Liver (tissue), 9 donors: ENCODE measurements around the gene PKD1L1. TPM values are rescaled to one million over a fixed set of nuclear protein-coding genes. Genes with fewer than 3 reads are reported as not detected.

Source experiments
- DNase-seq: peaks from one replicate; pipeline ENCODE4 v3.0.0-alpha.2; 2017; ENCODE audit warnings: low spot score
- H3K27ac ChIP-seq, 2 donors: one replicate each; pipeline ENCODE4 v1.7.0; 2013; ENCODE audit warnings: inconsistent platforms in 2 of 2, low read length in 2 of 2, control low read depth in 1 of 2, low read depth in 1 of 2, mild to moderate bottlenecking in 1 of 2
- H3K27me3 ChIP-seq, 4 donors: one replicate each; pipeline versions ENCODE4 v1.6.1 to v1.7.0; 2013; ENCODE audit warnings: low read length in 3 of 4, inconsistent platforms in 1 of 4, mild to moderate bottlenecking in 1 of 4, moderate library complexity in 1 of 4; ENCODE audit not compliant: control insufficient read depth in 4 of 4, insufficient read depth in 4 of 4
- H3K36me3 ChIP-seq, 4 donors: one replicate each; pipeline versions ENCODE4 v1.6.1 to v1.7.0; 2013; ENCODE audit warnings: low read length in 3 of 4, mild to moderate bottlenecking in 3 of 4, low read depth in 1 of 4, moderate library complexity in 1 of 4; ENCODE audit not compliant: control insufficient read depth in 4 of 4, insufficient read depth in 3 of 4
- H3K4me1 ChIP-seq, 4 donors: one replicate each; pipeline versions ENCODE4 v1.6.1 to v1.7.0; 2013; ENCODE audit warnings: low read length in 3 of 4, mild to moderate bottlenecking in 3 of 4, moderate library complexity in 1 of 4; ENCODE audit not compliant: control insufficient read depth in 4 of 4, insufficient read depth in 4 of 4
- H3K4me3 ChIP-seq, 3 donors: one replicate each; pipeline versions ENCODE4 v1.6.1 to v1.7.0; 2013; ENCODE audit warnings: low read length in 3 of 3, control low read depth in 1 of 3, low read depth in 1 of 3, mild to moderate bottlenecking in 1 of 3
- H3K9ac ChIP-seq, 2 donors: one replicate each; pipeline ENCODE4 v1.7.0; 2013; ENCODE audit warnings: low read length in 2 of 2, mild to moderate bottlenecking in 2 of 2, moderate library complexity in 2 of 2, control low read depth in 1 of 2, low read depth in 1 of 2
- H3K9me3 ChIP-seq, 4 donors: one replicate each; pipeline versions ENCODE4 v1.6.1 to v1.7.0; 2013; ENCODE audit warnings: low read length in 3 of 4; ENCODE audit not compliant: control insufficient read depth in 4 of 4
- EGR1 ChIP-seq, 2 donors: IDR thresholded peaks; 2 replicates each; pipeline ENCODE4 v1.6.1; 2016 to 2018; ENCODE audit warnings: antibody characterized with exemption in 2 of 2, low read depth in 2 of 2
- FOXA1 ChIP-seq: IDR thresholded peaks from 2 replicates; pipeline ENCODE4 v1.6.1; 2016; ENCODE audit warnings: antibody characterized with exemption
- FOXA2 ChIP-seq: IDR thresholded peaks from 2 replicates; pipeline ENCODE4 v1.6.1; 2016; ENCODE audit warnings: antibody characterized with exemption
- GABPA ChIP-seq, 2 donors: IDR thresholded peaks in 1 of 2; conservative IDR thresholded peaks in 1 of 2; 2 replicates each; pipeline ENCODE4 v1.6.1; 2016; ENCODE audit warnings: antibody characterized with exemption in 2 of 2, mild to moderate bottlenecking in 1 of 2, moderate library complexity in 1 of 2
- HNF4A ChIP-seq, 2 donors: conservative IDR thresholded peaks; 2 replicates each; pipeline ENCODE4 v1.6.1; 2016; ENCODE audit warnings: antibody characterized with exemption in 2 of 2, mild to moderate bottlenecking in 2 of 2
- HNF4G ChIP-seq: IDR thresholded peaks from 2 replicates; pipeline ENCODE4 v1.6.1; 2016; ENCODE audit warnings: antibody characterized with exemption
- JUND ChIP-seq, 2 donors: IDR thresholded peaks; 2 replicates each; pipeline ENCODE4 v1.6.1; 2016; ENCODE audit warnings: antibody characterized with exemption in 2 of 2
- NR2F2 ChIP-seq: IDR thresholded peaks from 2 replicates; pipeline ENCODE4 v1.6.1; 2016; ENCODE audit warnings: antibody characterized with exemption
- RAD21 ChIP-seq, 2 donors: IDR thresholded peaks; 2 replicates each; pipeline ENCODE4 v1.6.1; 2016; ENCODE audit warnings: antibody characterized with exemption in 2 of 2, mild to moderate bottlenecking in 2 of 2
- REST ChIP-seq: IDR thresholded peaks from 2 replicates; pipeline ENCODE4 v1.6.1; 2016; ENCODE audit warnings: antibody characterized with exemption, mild to moderate bottlenecking
- RXRA ChIP-seq, 2 donors: IDR thresholded peaks; 2 replicates each; pipeline ENCODE4 v1.6.1; 2017 to 2018; ENCODE audit warnings: antibody characterized with exemption in 2 of 2, mild to moderate bottlenecking in 1 of 2
- SP1 ChIP-seq: IDR thresholded peaks from 2 replicates; pipeline ENCODE4 v1.6.1; 2018; ENCODE audit warnings: antibody characterized with exemption, mild to moderate bottlenecking
- TAF1 ChIP-seq: conservative IDR thresholded peaks from 2 replicates; pipeline ENCODE4 v1.6.1; 2016; ENCODE audit warnings: antibody characterized with exemption, mild to moderate bottlenecking
- YY1 ChIP-seq: IDR thresholded peaks from 2 replicates; pipeline ENCODE4 v1.6.1; 2016; ENCODE audit warnings: antibody characterized with exemption, mild to moderate bottlenecking
- ZBTB33 ChIP-seq: IDR thresholded peaks from 2 replicates; pipeline ENCODE4 v1.6.1; 2016; ENCODE audit warnings: antibody characterized with exemption
- WGBS: extraction: QIAGEN DNeasy Blood & Tissue Kit; methylation state at CpG from one replicate; pipeline ENCODE4 v1.1.7; 2013; 5-methylcytosine and 5-hydroxymethylcytosine counted together
- polyA plus RNA-seq, 2 donors: library from polyadenylated mRNA; stranded (reverse) in 1 of 2; unstranded in 1 of 2; fragments of 200-250 nt in 1 of 2; fragments of >200 nt in 1 of 2; fragmentation: Nextera tagmentation in 1 of 2; extraction: Ambion mirVana in 1 of 2; gene quantifications; one replicate each; pipeline versions ENCODE4 v1.2.1 to v1.2.3, GENCODE V29; 2013 to 2015
- total RNA-seq, 2 donors: library from RNA; depleted of rRNA; stranded (reverse); fragments of >200 nt; gene quantifications; one replicate each; pipeline ENCODE4 v1.2.3, GENCODE V29; 2014
- TF ChIP-seq, protein P1 (sequence below): IDR thresholded peaks from 2 replicates; pipeline ENCODE4 v1.6.1; 2016; ENCODE audit warnings: antibody characterized with exemption
- donor health status: healthy.
- donor health status: healthy.
- donor health status: healthy.
- donor health status: healthy.
- donor health status: healthy.

The PKD1L1 gene
- total and polyA plus RNA-seq, 4 donors = 0.08 to 0.25 (median 0.11) TPM

GRCh38 chr7:47771336-47771989 is 176.8 kb downstream of the PKD1L1 start:
- 91% methylated on average over 5 of the region's 5 CpGs for WGBS
- Histone ChIP-seq H3K27ac (no peak overlapping the region), H3K9ac (no peak overlapping the region), H3K9me3 (no peaks in the 10 kb centered on the region), H3K27me3 (no peaks in the 10 kb centered on the region), H3K36me3 (no peaks in the 10 kb centered on the region), H3K4me3 (no peak overlapping the region), H3K4me1 (peaks cover 0 to 9% (median 7%) of the 10 kb centered on the region in 4 donors)
- TF ChIP-seq TAF1 = no peak
- TF ChIP-seq, protein P1, sequence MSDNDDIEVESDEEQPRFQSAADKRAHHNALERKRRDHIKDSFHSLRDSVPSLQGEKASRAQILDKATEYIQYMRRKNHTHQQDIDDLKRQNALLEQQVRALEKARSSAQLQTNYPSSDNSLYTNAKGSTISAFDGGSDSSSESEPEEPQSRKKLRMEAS = no peak
- TF ChIP-seq HNF4G = no peak
- no peak for TF ChIP-seq HNF4A (conservative IDR thresholded peaks at IDR 0.05)
- TF ChIP-seq FOXA1 = no peak
- TF ChIP-seq RXRA (IDR thresholded peaks at IDR 0.05) = no peak
- no peak for TF ChIP-seq REST
- no peak for DNase-seq

GRCh38 chr7:47766126-47766525 is 182.1 kb downstream of the PKD1L1 start:
- Histone ChIP-seq H3K4me3 (no peak overlapping the region), H3K27ac (no peak overlapping the region), H3K9ac (no peak overlapping the region), H3K36me3 (no peaks in the 10 kb centered on the region), H3K9me3 (no peaks in the 10 kb centered on the region), H3K27me3 (no peaks in the 10 kb centered on the region), H3K4me1 (peaks cover 4 to 22% (median 7%) of the 10 kb centered on the region in 4 donors)
- TF ChIP-seq NR2F2 = no peak
- no peak for TF ChIP-seq FOXA2
- no peak for TF ChIP-seq EGR1 (IDR thresholded peaks at IDR 0.05; ENCODE audit: low read depth in 2 of 2)
- TF ChIP-seq, protein P1 = no peak
- TF ChIP-seq JUND (IDR thresholded peaks at IDR 0.05) = no peak
- TF ChIP-seq SP1 = no peak
- TF ChIP-seq RAD21 (IDR thresholded peaks at IDR 0.05) = no peak
- no peak for TF ChIP-seq HNF4A (conservative IDR thresholded peaks at IDR 0.05)
- no peak for TF ChIP-seq GABPA (IDR thresholded peaks at IDR 0.05 in 1 of 2, conservative IDR thresholded peaks at IDR 0.05 in 1 of 2)
- no peak for DNase-seq
- 89% methylated on average over 7 of the region's 7 CpGs for WGBS

GRCh38 chr7:47765373-47765979 is 182.8 kb downstream of the PKD1L1 start:
- H3K4me3 ChIP-seq = no peak overlapping the region
- no peak for DNase-seq
- H3K9ac ChIP-seq = no peak overlapping the region
- no peaks in the 10 kb centered on the region for H3K27me3 ChIP-seq
- peaks cover 4 to 22% (median 7%) of the 10 kb centered on the region in 4 donors for H3K4me1 ChIP-seq
- WGBS = 87% methylated on average over 2 of the region's 2 CpGs
- H3K27ac ChIP-seq = no peak overlapping the region
- no peaks in the 10 kb centered on the region for H3K9me3 ChIP-seq
- H3K36me3 ChIP-seq = no peaks in the 10 kb centered on the region
- no peak for TF ChIP-seq REST
- TF ChIP-seq ZBTB33 = no peak
- no peak for TF ChIP-seq FOXA1
- TF ChIP-seq RAD21 (IDR thresholded peaks at IDR 0.05) = no peak
- no peak for TF ChIP-seq GABPA (IDR thresholded peaks at IDR 0.05 in 1 of 2, conservative IDR thresholded peaks at IDR 0.05 in 1 of 2)
- TF ChIP-seq SP1 = no peak
- TF ChIP-seq, protein P1 = no peak
- TF ChIP-seq YY1 = no peak
- TF ChIP-seq TAF1 = no peak
- TF ChIP-seq HNF4A (conservative IDR thresholded peaks at IDR 0.05) = no peak
- TF ChIP-seq NR2F2 = no peak
- no peak for TF ChIP-seq JUND (IDR thresholded peaks at IDR 0.05)
- no peak for TF ChIP-seq RXRA (IDR thresholded peaks at IDR 0.05)
